Activated gamma-delta T cell (primary cell): Measurements from ENCODE around the gene PGGHG.
"Not testable (repeated sequence)": the region's sequence is repeated elsewhere in the genome, so short reads cannot be mapped to it uniquely, and the experiment has no call there.

ENCODE experiments used
- DNase-seq: peaks from one replicate; lab custom pipeline; 2025; lab: John Stamatoyannopoulos, UW

PGGHG gene

DNA sequence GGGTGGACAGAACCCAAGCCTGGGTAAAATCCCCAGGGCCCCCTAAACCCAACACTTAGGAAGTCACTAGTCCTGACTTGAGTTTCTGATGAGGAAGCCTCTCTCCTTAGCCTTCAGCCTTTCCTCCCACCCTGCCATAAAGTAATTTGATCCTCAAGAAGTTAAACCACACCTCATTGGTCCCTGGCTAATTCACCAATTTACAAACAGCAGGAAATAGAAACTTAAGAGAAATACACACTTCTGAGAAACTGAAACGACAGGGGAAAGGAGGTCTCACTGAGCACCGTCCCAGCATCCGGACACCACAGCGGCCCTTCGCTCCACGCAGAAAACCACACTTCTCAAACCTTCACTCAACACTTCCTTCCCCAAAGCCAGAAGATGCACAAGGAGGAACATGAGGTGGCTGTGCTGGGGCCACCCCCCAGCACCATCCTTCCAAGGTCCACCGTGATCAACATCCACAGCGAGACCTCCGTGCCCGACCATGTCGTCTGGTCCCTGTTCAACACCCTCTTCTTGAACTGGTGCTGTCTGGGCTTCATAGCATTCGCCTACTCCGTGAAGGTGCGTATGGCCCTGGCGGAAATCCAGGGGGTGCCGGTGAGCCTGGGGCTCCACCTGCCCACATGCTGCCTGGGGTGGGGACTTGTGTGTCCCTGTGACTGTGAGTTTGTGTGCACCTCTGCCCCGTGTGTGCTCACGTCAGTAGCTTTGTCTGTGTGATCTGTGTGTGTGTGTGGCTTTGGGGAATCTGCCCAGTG lies 25.0 kb downstream of the PGGHG start, which contains the start of gene IFITM1:
Gene IFITM1 (plus strand): TSS at position 254 of the 767 bp plus-strand sequence. CDS start 131 bp downstream, at position 385.
- no peak for DNase-seq

DNA sequence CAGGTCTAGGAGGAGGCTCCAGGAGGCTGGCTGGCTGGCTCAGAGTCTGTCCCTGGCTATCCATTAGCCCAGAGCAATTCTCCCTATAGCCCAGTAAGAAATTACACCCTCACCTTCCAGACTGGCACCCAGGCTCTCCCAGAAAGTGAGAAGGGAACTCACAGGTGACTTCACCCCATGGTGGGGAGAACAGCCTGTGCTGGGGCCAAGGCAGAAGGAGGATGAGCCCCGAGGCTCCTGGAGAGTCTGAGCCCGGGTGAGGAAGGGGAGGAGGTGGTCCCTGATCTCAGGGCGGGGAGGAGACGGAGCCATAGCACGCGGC lies 25.6 kb downstream of the PGGHG start:
- not testable (repeated sequence) for DNase-seq

- no peak for DNase-seq
Observed at GRCh38 chr11:315051-315481, 26.1 kb downstream of the PGGHG start.

- no peak for DNase-seq
Observed at GRCh38 chr11:315516-315994, 26.6 kb downstream of the PGGHG start.

GRCh38 chr11:316031-316701 lies 27.2 kb downstream of the PGGHG start:
- no peak for DNase-seq

GRCh38 chr11:316891-317301 lies 28.0 kb downstream of the PGGHG start:
- no peak for DNase-seq

DNA sequence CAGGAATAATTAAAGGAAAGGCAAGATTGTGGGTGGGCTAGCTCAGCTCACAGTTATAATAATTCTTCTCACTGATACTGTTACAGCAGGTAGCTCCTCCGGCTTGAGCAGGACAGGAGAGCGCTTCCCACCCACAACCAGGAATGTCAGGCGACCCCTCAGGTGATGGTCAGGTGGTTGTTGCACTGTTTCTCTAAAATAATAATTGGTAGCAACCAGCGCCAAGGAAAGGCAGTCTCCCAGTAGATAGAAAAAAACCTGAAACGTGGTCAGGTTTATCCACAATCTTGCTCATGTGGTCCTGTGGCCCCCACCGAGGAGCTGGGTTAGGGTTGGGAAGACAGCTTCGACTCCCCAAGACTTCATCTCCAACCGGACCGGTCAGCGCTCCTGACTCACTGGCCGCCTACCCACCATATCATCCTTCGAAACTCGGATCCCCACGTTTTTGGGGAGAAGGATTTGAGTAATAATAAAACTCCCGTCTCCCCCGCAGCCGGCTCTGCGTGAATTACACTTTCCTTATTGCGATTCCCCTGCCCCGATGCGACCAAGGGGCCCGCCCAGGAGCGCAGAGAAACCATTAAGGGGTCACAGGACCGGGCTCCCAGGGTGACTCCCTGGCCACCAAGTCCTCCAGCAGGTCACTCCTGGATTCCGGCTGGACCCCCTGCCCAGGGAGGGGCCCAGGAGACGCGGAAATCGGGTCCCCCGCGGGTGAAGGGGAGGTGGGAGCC lies 28.9 kb downstream of the PGGHG start:
- DNase-seq = not testable (repeated sequence)

GRCh38 chr11:318405-319120 lies 29.6 kb downstream of the PGGHG start:
- DNase-seq = not testable (repeated sequence)

DNA sequence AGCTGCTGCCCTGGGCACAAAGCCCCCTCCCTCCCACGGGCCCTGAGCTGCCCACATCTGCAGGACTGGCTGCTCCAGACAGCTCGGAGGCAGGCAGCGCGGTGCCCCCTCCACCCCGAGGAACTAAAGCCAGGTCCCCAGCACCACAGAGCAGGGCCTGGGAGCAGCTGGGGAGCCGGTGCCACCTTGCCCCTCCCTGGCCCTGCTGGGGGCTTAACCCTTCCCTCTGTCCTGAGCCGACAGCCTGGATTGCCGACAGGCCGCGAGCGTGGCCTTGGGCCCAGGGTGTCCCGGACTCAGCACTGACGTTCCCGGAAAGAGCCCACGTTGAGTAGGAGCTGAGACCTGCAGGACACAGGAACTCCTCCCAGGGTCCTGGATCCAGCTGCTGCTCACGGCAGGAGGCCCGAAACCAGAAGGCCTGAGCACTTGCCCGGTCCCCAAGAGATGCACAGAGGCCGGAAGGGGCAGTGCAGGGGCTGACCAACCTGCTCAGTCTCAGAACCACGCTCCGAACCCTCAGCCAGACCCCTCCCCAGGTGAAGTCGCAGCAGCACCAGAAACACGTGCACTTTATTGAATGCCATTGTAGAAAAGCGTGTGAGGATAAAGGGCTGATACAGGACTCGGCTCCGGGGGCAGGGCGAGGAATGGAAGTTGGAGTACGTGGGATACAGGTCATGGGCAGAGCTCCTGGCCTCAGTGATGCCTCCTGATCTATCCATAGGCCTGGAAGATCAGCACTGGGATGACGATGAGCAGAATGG lies 30.4 kb downstream of the PGGHG start:
- not testable (repeated sequence) for DNase-seq

GRCh38 chr11:319888-320273 lies 31.0 kb downstream of the PGGHG start:
- DNase-seq = not testable (repeated sequence)

DNA sequence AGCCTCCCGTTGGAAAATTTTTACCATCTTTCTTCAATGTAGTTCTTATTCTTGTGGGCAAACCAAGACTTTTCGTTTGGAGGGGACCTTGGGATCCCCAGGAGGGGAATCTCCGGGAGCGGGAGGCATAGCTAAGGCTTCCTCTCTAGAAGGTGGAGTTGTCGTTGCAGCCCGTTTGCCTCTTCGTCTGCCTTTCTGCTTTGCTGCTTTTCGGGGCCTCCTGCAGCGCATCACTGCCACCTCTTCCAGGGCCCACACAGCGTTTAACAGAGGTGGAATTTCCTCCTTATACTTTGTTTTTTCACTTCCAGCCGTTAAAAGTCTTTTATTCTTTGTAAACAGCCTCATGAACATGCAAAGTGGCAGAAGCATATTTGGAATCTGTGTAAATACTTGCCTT lies 35.2 kb downstream of the PGGHG start:
- no peak for DNase-seq

- DNase-seq = not testable (repeated sequence)
Observed at GRCh38 chr11:324593-325517, 35.9 kb downstream of the PGGHG start.

- no peak for DNase-seq
Observed at GRCh38 chr11:325796-326591, 37.1 kb downstream of the PGGHG start.

- DNase-seq = no peak
Observed at GRCh38 chr11:326592-326841, 37.6 kb downstream of the PGGHG start.

DNA sequence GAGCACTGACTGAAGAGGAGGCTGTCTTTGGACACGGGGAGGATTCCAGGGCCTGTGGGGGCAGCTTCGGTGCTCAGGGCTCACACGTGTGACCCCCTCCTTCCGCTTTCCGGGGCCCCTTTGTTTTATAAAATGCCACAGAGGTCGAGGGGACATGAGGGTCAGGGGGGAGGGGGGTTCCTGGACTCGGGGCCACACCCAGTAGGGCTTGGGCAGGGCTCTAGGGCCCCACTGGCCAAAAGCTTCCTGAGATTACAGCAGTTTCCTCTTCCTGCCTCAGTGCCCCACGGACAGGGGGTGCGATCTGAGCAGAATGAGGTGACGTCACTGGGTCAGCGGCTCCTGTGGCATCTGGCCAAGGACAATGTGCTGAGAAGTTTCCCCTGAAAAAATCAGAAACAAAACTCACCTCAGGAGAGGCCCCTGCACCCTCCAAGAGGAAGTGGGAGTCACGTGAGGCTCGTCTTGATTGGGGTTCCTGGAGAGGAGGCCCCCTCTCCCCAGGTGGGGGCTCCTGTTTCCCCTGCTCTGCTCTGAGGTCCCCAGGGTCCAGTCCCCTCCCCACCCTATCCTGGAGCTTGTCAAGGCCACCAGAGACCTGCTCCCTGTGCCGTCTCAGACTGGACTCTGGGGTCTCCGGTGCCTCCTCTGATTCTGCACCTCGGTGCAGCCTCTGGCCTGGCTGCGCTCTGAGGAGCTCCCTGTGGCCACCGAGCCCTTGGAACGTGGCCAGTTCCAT lies 38.1 kb downstream of the PGGHG start:
- DNase-seq = no peak

GRCh38 chr11:327581-327923 lies 38.6 kb downstream of the PGGHG start:
- no peak for DNase-seq

- no peak for DNase-seq
Observed at GRCh38 chr11:328012-328411, 39.1 kb downstream of the PGGHG start.

- not testable (repeated sequence) for DNase-seq
Observed at GRCh38 chr11:328516-329100, 39.7 kb downstream of the PGGHG start.

DNA sequence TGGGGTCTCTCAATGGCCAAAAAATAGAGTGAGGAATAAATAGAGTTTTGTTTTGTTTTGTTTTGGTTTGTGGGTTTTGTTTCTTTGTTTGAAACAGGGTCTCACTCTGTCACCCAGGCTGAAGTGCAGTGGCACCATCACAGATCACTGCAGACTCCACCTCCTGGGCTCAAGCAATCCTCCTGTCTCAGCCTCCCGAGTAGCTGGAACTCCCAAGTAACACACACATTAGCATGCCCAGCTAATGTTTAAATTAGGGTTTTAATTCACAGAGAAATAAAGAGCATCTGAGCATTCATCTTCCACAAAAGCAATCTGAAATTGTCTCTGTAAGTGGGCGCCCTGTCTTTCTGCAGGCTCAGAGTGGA lies 40.9 kb downstream of the PGGHG start:
- no peak for DNase-seq
